SK-N-SH (cell line): ENCODE results near the gene SERPINA12. TPM values are rescaled to one million over a fixed set of nuclear protein-coding genes. Genes with fewer than 3 reads are reported as not detected.
"Not testable (repeated sequence)": the region's sequence is repeated elsewhere in the genome, so short reads cannot be mapped to it uniquely, and the experiment has no call there.

Source experiments
- CTCF ChIA-PET: fragments of 300-600, 350-600 bp; formaldehyde crosslinking; extraction: SDS; loops from one replicate; lab custom pipeline; 2021; lab: Yijun Ruan, JAX
- POLR2A ChIA-PET: fragments of 350-600 bp; sonication (Branson Sonifier 250); formaldehyde crosslinking; extraction: SDS; loops from one replicate; lab custom pipeline; 2020; ENCODE audit warnings: antibody characterized with exemption, inconsistent platforms; lab: Yijun Ruan, JAX
- DNase-seq: peaks from one replicate; pipeline ENCODE4 v3.0.0; 2012
- H2AFZ ChIP-seq: fragments of 200-600 bp; sonication (generic); 2 replicates; pipeline ENCODE4 v1.8.1; 2016; ENCODE audit warnings: antibody characterized with exemption, mild to moderate bottlenecking, low read depth
- H3F3A ChIP-seq: fragments of 200-600 bp; sonication (generic); replicated peaks from 2 replicates; pipeline ENCODE3; 2016; ENCODE audit warnings: antibody characterized with exemption, mild to moderate bottlenecking; ENCODE audit not compliant: insufficient read depth
- H3K27ac ChIP-seq, 2 experiments: fragments of 200-500 bp in 1 of 2; fragments of 200-600 bp in 1 of 2; sonication (Bioruptor generic) in 1 of 2; sonication (generic), shearing (Covaris generic) in 1 of 2; 2 replicates each; pipeline versions ENCODE4 v1.5.1 to v1.6.1; 2014 to 2016; ENCODE audit warnings: low read depth in 2 of 2, inconsistent platforms in 1 of 2, low read length in 1 of 2, mild to moderate bottlenecking in 1 of 2, mixed read lengths in 1 of 2
- H3K27me3 ChIP-seq: fragments of 200-600 bp; sonication (generic), shearing (Covaris generic); 2 replicates; pipeline ENCODE4 v1.6.1; 2016; ENCODE audit warnings: mixed run types; ENCODE audit not compliant: insufficient read depth
- H3K36me3 ChIP-seq, 2 experiments: fragments of 200-500 bp in 1 of 2; fragments of 200-600 bp in 1 of 2; sonication (Bioruptor generic) in 1 of 2; sonication (generic) in 1 of 2; replicated peaks in 1 of 2; 2 replicates each; pipeline versions ENCODE3 to v1.5.1; 2014 to 2016; ENCODE audit warnings: low read length in 1 of 2, mild to moderate bottlenecking in 1 of 2; ENCODE audit not compliant: insufficient read depth in 2 of 2, control insufficient read depth in 1 of 2
- H3K4me1 ChIP-seq, 2 experiments: fragments of 200-500 bp in 1 of 2; fragments of 200-600 bp in 1 of 2; sonication (Bioruptor generic) in 1 of 2; sonication (generic), shearing (Covaris generic) in 1 of 2; 2 replicates each; pipeline versions ENCODE4 v1.5.1 to v1.6.1; 2014 to 2016; ENCODE audit warnings: low read depth in 1 of 2, low read length in 1 of 2, mixed run types in 1 of 2; ENCODE audit not compliant: insufficient read depth in 2 of 2, control insufficient read depth in 1 of 2
- H3K4me2 ChIP-seq: fragments of 200-600 bp; sonication (generic), shearing (Covaris generic); 2 replicates; pipeline ENCODE4 v1.6.1; 2017; ENCODE audit warnings: mixed run types
- H3K4me3 ChIP-seq, 2 experiments: fragments of 200-500 bp in 1 of 2; fragments of 200-600 bp in 1 of 2; sonication (Bioruptor generic) in 1 of 2; sonication (generic), shearing (Covaris generic) in 1 of 2; 2 replicates each; pipeline versions ENCODE4 v1.5.1 to v1.8.1; 2014 to 2016; ENCODE audit warnings: low read depth in 2 of 2, inconsistent platforms in 1 of 2, low read length in 1 of 2, mild to moderate bottlenecking in 1 of 2, mixed read lengths in 1 of 2, moderate library complexity in 1 of 2
- H3K79me2 ChIP-seq: fragments of 200-600 bp; sonication (generic); 2 replicates; pipeline ENCODE4 v1.8.1; 2017; ENCODE audit warnings: mild to moderate bottlenecking; ENCODE audit not compliant: insufficient read depth
- H3K9ac ChIP-seq: fragments of 200-600 bp; sonication (generic); 2 replicates; pipeline ENCODE4 v1.6.1; 2017; ENCODE audit warnings: mixed run types
- H3K9me2 ChIP-seq: fragments of 200-600 bp; sonication (generic); 2 replicates; pipeline ENCODE4 v1.6.1; 2017; ENCODE audit warnings: mixed run types
- H3K9me3 ChIP-seq: fragments of 200-600 bp; sonication (generic); 2 replicates; pipeline ENCODE4 v1.6.1; 2017; ENCODE audit warnings: mixed run types, mild to moderate bottlenecking, moderate library complexity
- H4K20me1 ChIP-seq: fragments of 200-600 bp; sonication (generic); 2 replicates; pipeline ENCODE4 v1.6.1; 2017; ENCODE audit warnings: mild to moderate bottlenecking, mixed run types; ENCODE audit not compliant: insufficient read depth
- ELF1 ChIP-seq: IDR thresholded peaks from 2 replicates; pipeline ENCODE4 v1.4.0; 2012
- FOSL2 ChIP-seq: IDR thresholded peaks from 2 replicates; pipeline ENCODE4 v1.4.0; 2012; ENCODE audit warnings: low read depth, mild to moderate bottlenecking, moderate library complexity, borderline replicate concordance
- FOXJ3 ChIP-seq: sonication (generic); formaldehyde crosslinking; IDR thresholded peaks from 2 replicates; pipeline ENCODE4 v1.5.1; 2020; ENCODE audit warnings: mild to moderate bottlenecking, missing genetic modification reagents
- GATA2 ChIP-seq: sonication (generic); formaldehyde crosslinking; IDR thresholded peaks from 2 replicates; pipeline ENCODE4 v1.5.0; 2020; ENCODE audit warnings: mild to moderate bottlenecking, missing genetic modification reagents
- MEF2A ChIP-seq: IDR thresholded peaks from 2 replicates; pipeline ENCODE4 v1.4.0; 2012; ENCODE audit warnings: low read depth, borderline replicate concordance
- SIN3A ChIP-seq: IDR thresholded peaks from 2 replicates; pipeline ENCODE4 v1.6.1; 2012; ENCODE audit warnings: low read depth, mild to moderate bottlenecking, low read length, moderate library complexity, borderline replicate concordance
- SMC3 ChIP-seq: IDR thresholded peaks from 2 replicates; pipeline ENCODE4 v1.6.1; 2012; ENCODE audit warnings: low read depth, low read length, improper control_type of control experiment
- USF2 ChIP-seq: fragments of 150-350 bp; IDR thresholded peaks from 2 replicates; pipeline ENCODE4 v1.6.1; 2017; ENCODE audit warnings: antibody characterized with exemption, low read length, low read depth, borderline replicate concordance
- ZBTB33 ChIP-seq: IDR thresholded peaks from 2 replicates; pipeline ENCODE4 v1.4.0; 2012; ENCODE audit warnings: low read depth, borderline replicate concordance
- WGBS: methylation state at CpG from one replicate; pipeline ENCODE4 v1.1.6; 2017; ENCODE audit warnings: low lambda C conversion rate; 5-methylcytosine and 5-hydroxymethylcytosine counted together
- polyA plus RNA-seq, 3 experiments: library from polyadenylated mRNA; depleted of rRNA; stranded (reverse); fragments of >200 nt; gene quantifications; 2 replicates each; pipeline ENCODE4 v1.2.3, GENCODE V29; 2012
- TF ChIP-seq, protein P1 (sequence below): fragments of 150-350 bp; IDR thresholded peaks from 2 replicates; pipeline ENCODE4 v1.6.1; 2016; ENCODE audit warnings: mild to moderate bottlenecking, low read depth, low read length

Gene SERPINA12
- polyA plus RNA-seq, 1 of the 3 experiments (the other 2 are of a cell fraction) = not detected

- TF ChIP-seq USF2 = no peak
- TF ChIP-seq GATA2 (CRISPR knock-in tag) = no peak
- TF ChIP-seq, protein P1, sequence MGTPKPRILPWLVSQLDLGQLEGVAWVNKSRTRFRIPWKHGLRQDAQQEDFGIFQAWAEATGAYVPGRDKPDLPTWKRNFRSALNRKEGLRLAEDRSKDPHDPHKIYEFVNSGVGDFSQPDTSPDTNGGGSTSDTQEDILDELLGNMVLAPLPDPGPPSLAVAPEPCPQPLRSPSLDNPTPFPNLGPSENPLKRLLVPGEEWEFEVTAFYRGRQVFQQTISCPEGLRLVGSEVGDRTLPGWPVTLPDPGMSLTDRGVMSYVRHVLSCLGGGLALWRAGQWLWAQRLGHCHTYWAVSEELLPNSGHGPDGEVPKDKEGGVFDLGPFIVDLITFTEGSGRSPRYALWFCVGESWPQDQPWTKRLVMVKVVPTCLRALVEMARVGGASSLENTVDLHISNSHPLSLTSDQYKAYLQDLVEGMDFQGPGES = no peak
- TF ChIP-seq SIN3A = no peak
- no peak for TF ChIP-seq FOXJ3
- no peak for TF ChIP-seq SMC3
- TF ChIP-seq ZBTB33 = no peak
- no peak for TF ChIP-seq ELF1
- TF ChIP-seq MEF2A = no peak
- TF ChIP-seq FOSL2 = no peak
- TF ChIP-seq, all 33 proteins: peak for 0
These were observed 26.2 kb downstream of the SERPINA12 start (continued) for GRCh38 chr14:94483071-94483451.

DNA sequence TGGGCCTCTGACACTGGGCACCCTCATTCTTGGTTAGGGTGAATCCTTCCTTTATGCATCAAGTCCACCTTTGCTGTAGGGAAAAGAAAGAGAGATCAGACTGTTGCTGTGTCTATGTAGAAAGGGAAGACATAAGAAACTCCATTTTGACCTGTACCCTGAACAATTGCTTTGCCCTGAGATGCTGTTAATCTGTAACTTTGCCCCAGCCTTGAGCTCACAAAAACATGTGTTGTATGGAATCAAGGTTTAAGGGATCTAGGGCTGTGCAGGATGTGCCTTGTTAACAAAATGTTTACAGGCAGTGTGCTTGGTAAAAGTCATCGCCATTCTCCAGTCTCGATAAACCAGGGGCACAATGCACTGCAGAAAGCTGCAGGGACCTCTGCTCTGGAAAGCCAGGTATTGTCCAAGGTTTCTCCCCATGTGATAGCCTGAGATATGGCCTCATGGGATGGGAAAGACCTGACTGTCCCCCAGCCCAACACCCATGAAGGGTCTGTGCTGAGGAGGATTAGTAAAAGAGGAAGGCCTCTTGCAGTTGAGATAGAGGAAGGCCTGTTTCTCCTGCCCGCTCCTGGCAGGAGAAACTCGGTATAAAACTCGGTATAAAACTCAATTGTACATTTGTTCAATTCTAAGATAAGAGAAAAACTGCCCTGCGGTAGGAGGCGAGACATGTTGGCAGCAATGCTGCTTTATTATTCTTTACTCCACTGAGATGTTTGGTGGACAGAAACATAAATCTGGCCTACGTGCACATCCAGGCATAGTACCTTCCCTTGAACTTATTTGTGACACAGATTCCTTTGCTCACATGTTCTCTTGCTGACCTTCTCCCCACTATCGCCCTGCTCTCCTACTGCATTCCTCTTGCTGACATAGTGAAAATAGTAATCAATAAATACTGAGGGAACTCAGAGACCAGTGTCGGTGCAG, 26.9 kb downstream of the SERPINA12 start:
- H3K27ac ChIP-seq, H2AFZ ChIP-seq, POLR2A ChIA-PET, CTCF ChIA-PET, H3K9me2 ChIP-seq, H3K27me3 ChIP-seq, H3K9me3 ChIP-seq, H3K36me3 ChIP-seq, H3F3A ChIP-seq, H3K9ac ChIP-seq, DNase-seq, H3K79me2 ChIP-seq, H3K4me1 ChIP-seq, H4K20me1 ChIP-seq, H3K4me2 ChIP-seq, H3K4me3 ChIP-seq: not testable (repeated sequence)
- 80% methylated on average over 10 of the region's 10 CpGs for WGBS
